Kidney (tissue), 14 donors: Measurements from ENCODE around the gene NTRK1. TPM values are rescaled to one million over a fixed set of nuclear protein-coding genes. Genes with fewer than 3 reads are reported as not detected.
A peak's percentile ranks its signal among the peaks of the same experiment; 100 is the strongest.

Experiments used
- DNase-seq, 5 donors: peaks; one replicate each; pipeline ENCODE4 v3.0.0-alpha.2; 2013 to 2020
- FAIRE-seq: peaks from 2 replicates; lab custom pipeline; 2012; peaks lifted over from hg19 to GRCh38; lab: Jason Lieb, UNC
- H3K27ac ChIP-seq, 2 donors: one replicate each; pipeline ENCODE4 v1.7.0; 2013; ENCODE audit warnings: low read depth in 2 of 2, low read length in 2 of 2, inconsistent platforms in 1 of 2
- H3K27me3 ChIP-seq: one replicate; pipeline ENCODE4 v1.7.1; 2013; ENCODE audit warnings: low read length, inconsistent platforms; ENCODE audit not compliant: control insufficient read depth, insufficient read depth
- H3K36me3 ChIP-seq, 3 donors: one replicate each; pipeline versions ENCODE4 v1.7.0 to v1.7.1; 2013; ENCODE audit warnings: low read length in 3 of 3, control low read depth in 1 of 3, inconsistent platforms in 1 of 3; ENCODE audit not compliant: insufficient read depth in 3 of 3, control insufficient read depth in 2 of 3
- H3K4me1 ChIP-seq, 3 donors: one replicate each; pipeline versions ENCODE4 v1.7.0 to v1.7.1; 2013; ENCODE audit warnings: low read length in 3 of 3, inconsistent platforms in 1 of 3, low read depth in 1 of 3; ENCODE audit not compliant: control insufficient read depth in 2 of 3, insufficient read depth in 2 of 3
- H3K4me3 ChIP-seq, 3 donors: one replicate each; pipeline versions ENCODE4 v1.7.0 to v1.8.1; 2013; ENCODE audit warnings: low read length in 3 of 3, control low read depth in 1 of 3, inconsistent platforms in 1 of 3
- H3K9ac ChIP-seq, 3 donors: one replicate each; pipeline versions ENCODE4 v1.7.0 to v1.7.1; 2013; ENCODE audit warnings: low read length in 3 of 3, control low read depth in 1 of 3, inconsistent platforms in 1 of 3
- H3K9me3 ChIP-seq, 3 donors: one replicate each; pipeline versions ENCODE4 v1.7.0 to v1.7.1; 2013; ENCODE audit warnings: low read length in 3 of 3, control low read depth in 1 of 3, inconsistent platforms in 1 of 3; ENCODE audit not compliant: control insufficient read depth in 2 of 3, insufficient read depth in 1 of 3
- intact Hi-C: fragments of 100-400 bp; cut with DNase I; formaldehyde crosslinking; loops from one replicate; pipeline ENCODE4 v1.11.1; 2022
- polyA plus RNA-seq: library from polyadenylated mRNA; stranded (reverse); fragments of 350-450 nt; fragmentation: Illumina TruSeq; extraction: RNeasy Lipid Tissue Mini Kit (QIAGEN cat#74804); gene quantifications from one replicate; pipeline ENCODE4 v1.2.3, GENCODE V29; 2014; ENCODE audit warnings: low read depth, low replicate concordance; ENCODE audit not compliant: insufficient read depth
- total RNA-seq: library from RNA; stranded (reverse); fragmentation: NEBNext Ultra II Directional; extraction: Animal tissue kit (Norgen Biotek cat#: 25700); gene quantifications from one replicate; pipeline ENCODE4 v1.2.1, GENCODE V29; 2021
- TF ChIP-seq, protein P1 (sequence below): IDR thresholded peaks from 3 replicates; pipeline ENCODE4 v1.5.1; 2012; ENCODE audit warnings: mild to moderate bottlenecking, moderate library complexity, borderline replicate concordance; ENCODE audit not compliant: insufficient read depth; ENCODE audit errors: extremely low read depth
- donor health status: control.
- donor health status: control.
- donor health status: control.
- donor health status: control.
- donor health status: control.
- donor health status: DM: yes; HTN: yes; CAD: no.
- donor health status: Normal renal cell carcinoma (clear cell type).

The NTRK1 gene
- total and polyA plus RNA-seq, 2 donors from 2014 or later: 1.0 to 1.3 TPM

- TF ChIP-seq, protein P1, sequence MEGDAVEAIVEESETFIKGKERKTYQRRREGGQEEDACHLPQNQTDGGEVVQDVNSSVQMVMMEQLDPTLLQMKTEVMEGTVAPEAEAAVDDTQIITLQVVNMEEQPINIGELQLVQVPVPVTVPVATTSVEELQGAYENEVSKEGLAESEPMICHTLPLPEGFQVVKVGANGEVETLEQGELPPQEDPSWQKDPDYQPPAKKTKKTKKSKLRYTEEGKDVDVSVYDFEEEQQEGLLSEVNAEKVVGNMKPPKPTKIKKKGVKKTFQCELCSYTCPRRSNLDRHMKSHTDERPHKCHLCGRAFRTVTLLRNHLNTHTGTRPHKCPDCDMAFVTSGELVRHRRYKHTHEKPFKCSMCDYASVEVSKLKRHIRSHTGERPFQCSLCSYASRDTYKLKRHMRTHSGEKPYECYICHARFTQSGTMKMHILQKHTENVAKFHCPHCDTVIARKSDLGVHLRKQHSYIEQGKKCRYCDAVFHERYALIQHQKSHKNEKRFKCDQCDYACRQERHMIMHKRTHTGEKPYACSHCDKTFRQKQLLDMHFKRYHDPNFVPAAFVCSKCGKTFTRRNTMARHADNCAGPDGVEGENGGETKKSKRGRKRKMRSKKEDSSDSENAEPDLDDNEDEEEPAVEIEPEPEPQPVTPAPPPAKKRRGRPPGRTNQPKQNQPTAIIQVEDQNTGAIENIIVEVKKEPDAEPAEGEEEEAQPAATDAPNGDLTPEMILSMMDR: no peak
- H3K9me3 ChIP-seq: no peaks in the 10 kb centered on the region
- no peaks in the 10 kb centered on the region for H3K4me1 ChIP-seq
- DNase-seq: peak in 1 of 5 donors; percentile 26
- H3K36me3 ChIP-seq: no peaks in the 10 kb centered on the region
- intact Hi-C loops: no loop called here
- no peaks in the 10 kb centered on the region for H3K27me3 ChIP-seq
- no peak overlapping the region for H3K27ac ChIP-seq
- H3K4me3 ChIP-seq: no peak overlapping the region
- H3K9ac ChIP-seq: no peak overlapping the region
- FAIRE-seq: no peak
These were observed 14.1 kb downstream of the NTRK1 start for GRCh38 chr1:156874572-156875340.

DNA sequence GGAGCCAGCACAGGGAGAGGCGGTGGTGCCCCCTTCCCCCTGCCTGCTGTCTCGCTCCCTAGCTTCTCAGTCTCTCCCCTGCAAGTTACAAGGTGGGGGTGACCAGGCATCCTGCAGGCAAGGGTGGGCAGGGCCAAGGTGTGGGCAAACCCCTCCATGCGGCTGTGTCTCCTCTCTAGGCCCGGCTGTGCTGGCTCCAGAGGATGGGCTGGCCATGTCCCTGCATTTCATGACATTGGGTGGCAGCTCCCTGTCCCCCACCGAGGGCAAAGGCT lies 14.6 kb downstream of the NTRK1 start:
- H3K36me3 ChIP-seq: no peaks in the 10 kb centered on the region
- H3K9me3 ChIP-seq: no peaks in the 10 kb centered on the region
- peak in 1 of 5 donors; percentile 55 for DNase-seq
- TF ChIP-seq, protein P1: no peak
- no peaks in the 10 kb centered on the region for H3K4me1 ChIP-seq
- intact Hi-C loops: no loop called here
- H3K27ac ChIP-seq: no peak overlapping the region
- no peak for FAIRE-seq
- no peaks in the 10 kb centered on the region for H3K27me3 ChIP-seq
- no peak overlapping the region for H3K4me3 ChIP-seq
- H3K9ac ChIP-seq: no peak overlapping the region

GRCh38 chr1:156876281-156876680 lies 15.6 kb downstream of the NTRK1 start:
- Histone ChIP-seq H3K9me3 (no peaks in the 10 kb centered on the region), H3K4me3 (no peak overlapping the region), H3K27me3 (no peaks in the 10 kb centered on the region), H3K36me3 (no peaks in the 10 kb centered on the region), H3K4me1 (no peaks in the 10 kb centered on the region), H3K27ac (no peak overlapping the region), H3K9ac (no peak overlapping the region)
- TF ChIP-seq, protein P1: no peak
- FAIRE-seq (no peak), DNase-seq (no peak)
- intact Hi-C loops: no loop called here
